HepG2 (cell line): ENCODE data around the gene MEGF11. TPM values are rescaled to one million over a fixed set of nuclear protein-coding genes. Genes with fewer than 3 reads are reported as not detected.

Experiments used
- ATAC-seq: fragments of 200-7000 bp; cut with Tn5 transposase; 3 replicates; pipeline ENCODE4 v1.9.1; 2020; ENCODE audit warnings: mild to moderate bottlenecking, moderate library complexity
- BruUV-seq: library from RNA; stranded (reverse); fragments of 400-500 nt; replicated peaks from 2 replicates; lab custom pipeline; 2021; lab: Mats Ljungman, UMichigan
- CTCF ChIA-PET: fragments of 300-600 bp; formaldehyde crosslinking; extraction: SDS; loops from one replicate; lab custom pipeline; 2021; ENCODE audit warnings: low total read pairs, inconsistent platforms, low intra/inter-chr PET ratio; lab: Yijun Ruan, JAX
- POLR2A ChIA-PET: fragments of 350-600 bp; sonication (Branson Sonifier 250); formaldehyde crosslinking; loops from one replicate; lab custom pipeline; 2020; ENCODE audit warnings: antibody characterized with exemption, inconsistent platforms; lab: Yijun Ruan, JAX
- DNase-seq: peaks from one replicate; pipeline ENCODE4 v3.0.0-alpha.2; 2015; ENCODE audit warnings: low spot score
- FAIRE-seq: peaks from 3 replicates; lab custom pipeline; 2011; peaks lifted over from hg19 to GRCh38; lab: Jason Lieb, UNC
- H2AFZ ChIP-seq: one replicate; pipeline ENCODE4 v1.6.1; 2011; ENCODE audit warnings: low read length, inconsistent platforms
- H3K27ac ChIP-seq: fragments of 300-600 bp; 3 replicates; pipeline ENCODE4 v1.8.0; 2011; ENCODE audit warnings: mixed run types, mild to moderate bottlenecking, mixed read lengths, low read length, inconsistent platforms; ENCODE audit not compliant: insufficient read depth; ENCODE audit errors: extremely low read length
- H3K27me3 ChIP-seq, 2 experiments: fragments of 200-600 bp in 1 of 2; 2 replicates in 1 of 2; 3 replicates in 1 of 2; pipeline versions ENCODE4 v1.6.0 to v1.8.0; 2011; ENCODE audit warnings: low read length in 2 of 2, mild to moderate bottlenecking in 2 of 2, moderate library complexity in 2 of 2, inconsistent platforms in 1 of 2; ENCODE audit not compliant: insufficient read depth in 2 of 2, control insufficient read depth in 1 of 2
- H3K36me3 ChIP-seq, 2 experiments: fragments of 200-600 bp in 1 of 2; replicated peaks in 1 of 2; 2 replicates in 1 of 2; 3 replicates in 1 of 2; pipeline versions ENCODE4 v1.5.1 to v1.8.0; 2011; ENCODE audit warnings: low read length in 2 of 2, inconsistent platforms in 1 of 2; ENCODE audit not compliant: insufficient read depth in 2 of 2, control insufficient read depth in 1 of 2
- H3K4me1 ChIP-seq: 2 replicates; pipeline ENCODE4 v1.5.1; 2012; ENCODE audit warnings: low read length, inconsistent platforms; ENCODE audit not compliant: insufficient read depth
- H3K4me2 ChIP-seq: 2 replicates; pipeline ENCODE4 v1.6.0; 2011; ENCODE audit warnings: low read depth, low read length, inconsistent platforms
- H3K4me3 ChIP-seq, 3 experiments: fragments of 200-600 bp in 1 of 3; sonication (generic), shearing (Covaris generic) in 1 of 3; replicated peaks in 1 of 3; 2 replicates each; pipeline ENCODE4 v1.5.1; 2011 to 2016; ENCODE audit warnings: low read length in 3 of 3, inconsistent platforms in 2 of 3, low read depth in 2 of 3, mild to moderate bottlenecking in 2 of 3, control low read depth in 1 of 3, mixed read lengths in 1 of 3; ENCODE audit not compliant: insufficient read depth in 1 of 3
- H3K79me2 ChIP-seq: one replicate; pipeline ENCODE4 v1.6.1; 2011; ENCODE audit warnings: low read length, inconsistent platforms; ENCODE audit not compliant: insufficient read depth
- H3K9ac ChIP-seq: 2 replicates; pipeline ENCODE4 v1.6.0; 2011; ENCODE audit warnings: mild to moderate bottlenecking, low read depth, low read length, inconsistent platforms; ENCODE audit not compliant: insufficient read depth
- H3K9me3 ChIP-seq: 2 replicates; pipeline ENCODE4 v1.5.1; 2012; ENCODE audit warnings: mild to moderate bottlenecking, low read length
- H4K20me1 ChIP-seq: 2 replicates; pipeline ENCODE4 v1.6.0; 2011; ENCODE audit warnings: inconsistent platforms, mild to moderate bottlenecking, low read length, moderate library complexity; ENCODE audit not compliant: insufficient read depth
- FOXC1 ChIP-seq: sonication (generic); formaldehyde crosslinking; IDR thresholded peaks from 2 replicates; pipeline ENCODE4 v1.8.0; 2022; ENCODE audit warnings: mild to moderate bottlenecking, missing genetic modification reagents, borderline replicate concordance
- LRRFIP1 ChIP-seq: sonication (generic); formaldehyde crosslinking; conservative IDR thresholded peaks from 2 replicates; pipeline ENCODE4 v1.4.0; 2020; ENCODE audit warnings: missing genetic modification reagents
- MAFF ChIP-seq: IDR thresholded peaks from 2 replicates; pipeline ENCODE4 v1.6.1; 2011; ENCODE audit warnings: low read depth, low read length, improper control_type of control experiment
- MYNN ChIP-seq: sonication (generic); formaldehyde crosslinking; IDR thresholded peaks from 2 replicates; pipeline ENCODE4 v1.4.0; 2020; ENCODE audit warnings: mild to moderate bottlenecking, low read depth, missing genetic modification reagents
- ZNF367 ChIP-seq: sonication (generic); formaldehyde crosslinking; IDR thresholded peaks from 2 replicates; pipeline ENCODE4 v1.4.0; 2020; ENCODE audit warnings: missing genetic modification reagents, borderline replicate concordance
- WGBS: methylation state at CpG from one replicate; pipeline ENCODE4 v1.1.6; 2017; ENCODE audit warnings: low lambda C conversion rate; 5-methylcytosine and 5-hydroxymethylcytosine counted together
- in situ Hi-C: cut with HindIII; loops from 2 replicates; pipeline ENCODE4 v1.10.0; 2017; ENCODE audit warnings: low pct_unique_long_range_greater_than_20kb; ENCODE audit not compliant: extremely low pct_ligation_motif_present
- intact Hi-C: fragments of 100-400 bp; cut with micrococcal nuclease; formaldehyde crosslinking; loops from one replicate; pipeline ENCODE4 v1.10.0; 2022; ENCODE audit not compliant: unreplicated experiment
- polyA plus RNA-seq, 8 experiments: library from polyadenylated mRNA; depleted of rRNA in 3 of 8; stranded (reverse) in 7 of 8; unstranded in 1 of 8; fragments of >200 nt; fragmentation: Illumina TruSeq in 4 of 8; extraction: Trizol in 4 of 8; gene quantifications; 2 replicates each; pipeline versions ENCODE4 v1.2.1 to v1.2.3, GENCODE V29; 2011 to 2016; ENCODE audit warnings: low read depth in 4 of 8, missing spikeins in 1 of 8, mixed read lengths in 1 of 8; ENCODE audit not compliant: insufficient read depth in 1 of 8
- total RNA-seq, 5 experiments: library from RNA; depleted of rRNA; stranded (reverse); fragments of >200 nt; fragmentation: Illumina TruSeq; extraction: Trizol; gene quantifications; 2 replicates each; pipeline ENCODE4 v1.2.3, GENCODE V29; 2016; ENCODE audit warnings: low read depth in 1 of 5

Gene MEGF11
- total and polyA plus RNA-seq, 2 of the 13 experiments (the other 11 are each of a cell fraction or from before 2014, with no cell fraction given) = not detected

DNA sequence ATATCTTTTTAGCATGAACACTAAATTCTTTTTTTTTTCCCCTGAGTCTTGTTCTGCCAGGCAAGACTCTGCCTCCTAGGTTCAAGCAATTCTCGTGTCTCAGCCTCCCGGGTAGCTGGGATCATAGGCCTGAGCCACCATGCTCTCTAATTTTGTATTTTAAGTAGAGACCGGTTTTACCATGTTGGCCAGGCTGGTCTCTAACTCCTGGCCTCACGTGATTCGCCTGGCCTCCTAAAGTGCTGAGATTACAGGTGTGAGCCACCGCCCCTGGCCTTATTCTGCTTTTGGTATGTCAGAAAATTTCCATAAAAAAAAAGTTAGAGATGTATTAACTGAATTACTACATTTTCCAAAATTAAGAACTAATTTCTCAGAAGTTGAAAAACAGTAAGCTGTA is 370.0 kb downstream of the MEGF11 start:
- Histone ChIP-seq H3K79me2 (peaks cover 3% of the 10 kb centered on the region), H3K4me2 (no peak overlapping the region), H3K4me3 (no peak overlapping the region), H3K9me3 (no peaks in the 10 kb centered on the region), H4K20me1 (no peaks in the 10 kb centered on the region), H3K27ac (no peak overlapping the region), H2AFZ (no peak overlapping the region), H3K4me1 (peaks cover 8% of the 10 kb centered on the region; the same call in 1 of the 2 replicates), H3K9ac (no peak overlapping the region), H3K27me3 (no peaks in the 10 kb centered on the region), H3K36me3 (peaks cover 11 to 90% of the 10 kb centered on the region in 2 experiments)
- DNase-seq (no peak), FAIRE-seq (no peak), ATAC-seq (no peak)
- BruUV-seq = no TSS peak
- ChIA-PET POLR2A (no interaction called here), CTCF (no interaction called here)
- intact Hi-C loops (no loop called here), in situ Hi-C loops (no loop called here)
- WGBS = 97% methylated on average over 6 of the region's 6 CpGs
- TF ChIP-seq ZNF367 (CRISPR knock-in tag) (no peak), FOXC1 (CRISPR knock-in tag) (no peak), MYNN (no peak), MAFF (no peak), LRRFIP1 (CRISPR knock-in tag) (no peak)
